ENCODE results near the gene ANO1. TPM values are rescaled to one million over a fixed set of nuclear protein-coding genes. Genes with fewer than 3 reads are reported as not detected.
A peak's percentile ranks its signal among the peaks of the same experiment; 100 is the strongest.

Gene ANO1
- total RNA-seq, 1 experiment from 2014 or later, result 184 TPM

DNA sequence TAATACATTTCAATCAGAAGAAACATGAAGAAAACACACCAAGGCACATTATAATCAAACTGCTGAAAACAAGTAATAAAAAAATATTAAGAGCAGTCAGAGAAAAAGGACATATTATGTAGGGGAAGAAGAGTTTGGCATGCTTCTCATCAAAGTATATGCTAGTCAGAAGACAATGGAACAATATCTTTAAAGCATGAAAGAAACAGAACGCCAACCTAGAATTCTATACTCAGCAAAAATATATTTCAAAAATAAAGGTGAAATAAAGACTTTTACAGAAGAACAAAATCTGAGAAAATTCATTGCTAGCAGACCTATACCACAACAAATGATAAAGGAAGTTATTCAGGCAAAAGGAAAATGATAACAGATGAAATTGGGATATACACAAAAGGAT, 34.6 kb upstream of the ANO1 start:
- no peak overlapping the region for H3K27ac ChIP-seq (ENCODE audit: low read length)
- intact Hi-C loops (cut with micrococcal nuclease), result no loop called here
- POLR2A ChIA-PET (ENCODE audit: unreplicated experiment), result no interaction called here
- H3K9me2 ChIP-seq (replicated peaks; ENCODE audit: low read length), result no peaks in the 10 kb centered on the region
- ATAC-seq (no peak), DNase-seq (no peak)
- no TSS peak for BruUV-seq (replicated peaks)
- no peaks in the 10 kb centered on the region; the same call in 1 of the 2 replicates for H3K36me3 ChIP-seq (ENCODE audit: low read depth, low read length)
- no peak overlapping the region for H3K4me3 ChIP-seq (ENCODE audit: low read length)
- H3K9ac ChIP-seq (ENCODE audit: low read length), result no peak overlapping the region
- CTCF ChIA-PET, result no interaction called here
- H3K27me3 ChIP-seq (ENCODE audit: low read length), result no peaks in the 10 kb centered on the region
- H3K9me3 ChIP-seq (ENCODE audit: low read length), result peaks cover 32% of the 10 kb centered on the region
- peaks cover 7% of the 10 kb centered on the region for H3K4me1 ChIP-seq (ENCODE audit: insufficient read depth, low read length)
- peaks cover 10% of the 10 kb centered on the region for H3F3A ChIP-seq (ENCODE audit: low read length, unreplicated experiment)
- no peaks in the 10 kb centered on the region for H4K20me1 ChIP-seq (ENCODE audit: low read length)
- no peaks in the 10 kb centered on the region for H3K79me2 ChIP-seq (ENCODE audit: low read length)
- no peak for TF ChIP-seq EZH2 (IDR thresholded peaks at IDR 0.05; ENCODE audit: low read length, unreplicated experiment)
- no peak for TF ChIP-seq EZH2phosphoT487 (IDR thresholded peaks at IDR 0.05; ENCODE audit: borderline replicate concordance, low read length)
- TF ChIP-seq, protein P1, sequence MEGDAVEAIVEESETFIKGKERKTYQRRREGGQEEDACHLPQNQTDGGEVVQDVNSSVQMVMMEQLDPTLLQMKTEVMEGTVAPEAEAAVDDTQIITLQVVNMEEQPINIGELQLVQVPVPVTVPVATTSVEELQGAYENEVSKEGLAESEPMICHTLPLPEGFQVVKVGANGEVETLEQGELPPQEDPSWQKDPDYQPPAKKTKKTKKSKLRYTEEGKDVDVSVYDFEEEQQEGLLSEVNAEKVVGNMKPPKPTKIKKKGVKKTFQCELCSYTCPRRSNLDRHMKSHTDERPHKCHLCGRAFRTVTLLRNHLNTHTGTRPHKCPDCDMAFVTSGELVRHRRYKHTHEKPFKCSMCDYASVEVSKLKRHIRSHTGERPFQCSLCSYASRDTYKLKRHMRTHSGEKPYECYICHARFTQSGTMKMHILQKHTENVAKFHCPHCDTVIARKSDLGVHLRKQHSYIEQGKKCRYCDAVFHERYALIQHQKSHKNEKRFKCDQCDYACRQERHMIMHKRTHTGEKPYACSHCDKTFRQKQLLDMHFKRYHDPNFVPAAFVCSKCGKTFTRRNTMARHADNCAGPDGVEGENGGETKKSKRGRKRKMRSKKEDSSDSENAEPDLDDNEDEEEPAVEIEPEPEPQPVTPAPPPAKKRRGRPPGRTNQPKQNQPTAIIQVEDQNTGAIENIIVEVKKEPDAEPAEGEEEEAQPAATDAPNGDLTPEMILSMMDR (conservative IDR thresholded peaks at IDR 0.05; ENCODE audit: low read depth, low read length), result no peak
- no peak overlapping the region for H2AFZ ChIP-seq (ENCODE audit: low read length)
- no peak overlapping the region for H3K4me2 ChIP-seq (ENCODE audit: low read length)

DNA sequence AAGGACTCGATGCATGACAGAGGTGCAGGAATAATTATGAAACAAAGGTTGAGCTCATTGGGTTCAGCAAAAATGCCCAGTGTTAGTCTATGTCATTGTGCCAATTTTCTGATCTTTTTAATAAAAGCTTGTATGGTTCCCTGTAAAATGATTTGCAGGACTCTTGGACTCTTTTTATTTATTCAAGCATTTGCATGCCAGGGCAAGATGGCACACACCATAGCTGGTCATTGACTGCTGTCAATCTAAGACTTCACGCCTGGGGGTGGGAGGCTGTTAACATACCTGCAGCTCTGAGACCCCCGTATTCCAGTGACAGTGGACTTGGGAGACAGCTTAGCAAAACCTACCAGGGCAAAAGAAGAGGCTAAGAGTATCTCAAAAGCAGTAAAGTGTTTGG, 32.0 kb upstream of the ANO1 start:
- Histone ChIP-seq H3K4me3 (ENCODE audit: low read length) (no peak overlapping the region), H2AFZ (ENCODE audit: low read length) (no peak overlapping the region), H3K36me3 (ENCODE audit: low read depth, low read length) (no peaks in the 10 kb centered on the region; the same call in 1 of the 2 replicates), H3K9ac (ENCODE audit: low read length) (no peak overlapping the region), H3K79me2 (ENCODE audit: low read length) (no peaks in the 10 kb centered on the region), H3K9me3 (ENCODE audit: low read length) (peaks cover 26% of the 10 kb centered on the region), H3K27ac (ENCODE audit: low read length) (no peak overlapping the region), H3K4me2 (ENCODE audit: low read length) (no peak overlapping the region), H3K27me3 (ENCODE audit: low read length) (no peaks in the 10 kb centered on the region), H3F3A (ENCODE audit: low read length, unreplicated experiment) (peaks cover 10% of the 10 kb centered on the region), H3K4me1 (ENCODE audit: insufficient read depth, low read length) (peaks cover 17% of the 10 kb centered on the region), H4K20me1 (ENCODE audit: low read length) (no peaks in the 10 kb centered on the region), H3K9me2 (replicated peaks; ENCODE audit: low read length) (no peaks in the 10 kb centered on the region)
- intact Hi-C loops (cut with micrococcal nuclease), result no loop called here
- BruUV-seq (replicated peaks), result no TSS peak
- POLR2A ChIA-PET (ENCODE audit: unreplicated experiment), result no interaction called here
- CTCF ChIA-PET, result no interaction called here
- TF ChIP-seq EZH2 (IDR thresholded peaks at IDR 0.05; ENCODE audit: low read length, unreplicated experiment), result no peak
- no peak for TF ChIP-seq EZH2phosphoT487 (IDR thresholded peaks at IDR 0.05; ENCODE audit: borderline replicate concordance, low read length)
- TF ChIP-seq, protein P1 (conservative IDR thresholded peaks at IDR 0.05; ENCODE audit: low read depth, low read length), result no peak
- DNase-seq (no peak), ATAC-seq (no peak)

DNA sequence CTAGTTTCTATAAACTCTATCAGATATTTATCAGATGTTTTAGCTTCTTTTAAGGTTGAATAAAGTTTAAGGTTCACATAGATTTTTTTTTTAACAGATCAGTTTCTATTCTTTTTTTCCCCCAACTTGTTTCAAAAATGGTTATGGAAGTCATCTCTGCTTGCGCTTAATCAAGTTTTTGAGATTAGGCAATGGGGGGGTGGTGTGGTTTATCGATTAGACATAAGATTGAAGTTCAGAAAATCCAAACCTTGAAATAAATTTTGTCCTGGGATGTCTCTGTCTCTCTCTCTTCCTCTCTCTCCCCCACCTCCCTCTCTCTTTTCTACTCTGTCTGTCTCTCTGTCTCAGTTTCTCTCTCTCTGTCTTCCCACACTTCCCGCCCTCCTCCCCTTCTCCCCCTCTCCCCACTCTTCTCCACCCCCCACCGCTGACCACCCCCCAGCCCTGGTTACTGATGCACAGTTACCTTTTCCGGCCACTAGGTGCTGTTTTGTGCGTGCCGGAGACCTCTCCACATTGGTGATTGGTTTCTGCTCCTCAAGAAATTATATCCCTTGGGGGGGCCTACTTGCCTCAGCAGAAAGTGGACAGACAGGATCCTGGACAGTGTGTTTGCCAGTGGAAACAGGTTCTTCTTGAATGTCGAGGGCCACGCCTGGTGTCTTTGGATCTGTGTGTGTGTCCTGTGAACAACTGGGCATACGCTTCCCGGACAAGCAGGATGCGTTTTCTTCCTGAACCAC, 29.7 kb upstream of the ANO1 start:
- Histone ChIP-seq H4K20me1 (ENCODE audit: low read length) (no peaks in the 10 kb centered on the region), H3K4me3 (ENCODE audit: low read length) (peak overlapping the region; percentile 43; the same call in 1 of the 2 replicates), H3K36me3 (ENCODE audit: low read depth, low read length) (no peaks in the 10 kb centered on the region; the same call in 1 of the 2 replicates), H3F3A (ENCODE audit: low read length, unreplicated experiment) (peaks cover 10% of the 10 kb centered on the region), H3K4me2 (ENCODE audit: low read length) (peak overlapping the region; percentile 79), H3K9ac (ENCODE audit: low read length) (peak overlapping the region; percentile 32; the same call in 1 of the 2 replicates), H3K4me1 (ENCODE audit: insufficient read depth, low read length) (peaks cover 17% of the 10 kb centered on the region), H3K79me2 (ENCODE audit: low read length) (no peaks in the 10 kb centered on the region), H3K27ac (ENCODE audit: low read length) (peak overlapping the region; percentile 72), H3K9me2 (replicated peaks; ENCODE audit: low read length) (no peaks in the 10 kb centered on the region), H2AFZ (ENCODE audit: low read length) (peak overlapping the region; percentile 44; the same call in 1 of the 2 replicates), H3K9me3 (ENCODE audit: low read length) (peaks cover 12% of the 10 kb centered on the region), H3K27me3 (ENCODE audit: low read length) (no peaks in the 10 kb centered on the region)
- ChIA-PET CTCF (no interaction called here), POLR2A (ENCODE audit: unreplicated experiment) (no interaction called here)
- TF ChIP-seq EZH2 (IDR thresholded peaks at IDR 0.05; ENCODE audit: low read length, unreplicated experiment), result no peak
- TF ChIP-seq, protein P1 (conservative IDR thresholded peaks at IDR 0.05; ENCODE audit: low read depth, low read length), result peak; percentile 90
- TF ChIP-seq EZH2phosphoT487 (IDR thresholded peaks at IDR 0.05; ENCODE audit: borderline replicate concordance, low read length), result no peak
- no TSS peak for BruUV-seq (replicated peaks)
- intact Hi-C loops (cut with micrococcal nuclease), result no loop called here
- DNase-seq (peak; percentile 99), ATAC-seq (peak; percentile 93)

All from PC-3 (cell line).